GM18520 (cell line): ENCODE results near the gene NOL6.
"Not testable (repeated sequence)": the region's sequence is repeated elsewhere in the genome, so short reads cannot be mapped to it uniquely, and the experiment has no call there.

Experiments used
- ATAC-seq: cut with Tn5 transposase; IDR thresholded peaks from one replicate; pipeline ENCODE4 v1.9.1; 2021; ENCODE audit not compliant: unreplicated experiment

NOL6 gene

GRCh38 chr9:33472881-33473615 lies 676 bp downstream of the NOL6 start:
- ATAC-seq: no peak

DNA sequence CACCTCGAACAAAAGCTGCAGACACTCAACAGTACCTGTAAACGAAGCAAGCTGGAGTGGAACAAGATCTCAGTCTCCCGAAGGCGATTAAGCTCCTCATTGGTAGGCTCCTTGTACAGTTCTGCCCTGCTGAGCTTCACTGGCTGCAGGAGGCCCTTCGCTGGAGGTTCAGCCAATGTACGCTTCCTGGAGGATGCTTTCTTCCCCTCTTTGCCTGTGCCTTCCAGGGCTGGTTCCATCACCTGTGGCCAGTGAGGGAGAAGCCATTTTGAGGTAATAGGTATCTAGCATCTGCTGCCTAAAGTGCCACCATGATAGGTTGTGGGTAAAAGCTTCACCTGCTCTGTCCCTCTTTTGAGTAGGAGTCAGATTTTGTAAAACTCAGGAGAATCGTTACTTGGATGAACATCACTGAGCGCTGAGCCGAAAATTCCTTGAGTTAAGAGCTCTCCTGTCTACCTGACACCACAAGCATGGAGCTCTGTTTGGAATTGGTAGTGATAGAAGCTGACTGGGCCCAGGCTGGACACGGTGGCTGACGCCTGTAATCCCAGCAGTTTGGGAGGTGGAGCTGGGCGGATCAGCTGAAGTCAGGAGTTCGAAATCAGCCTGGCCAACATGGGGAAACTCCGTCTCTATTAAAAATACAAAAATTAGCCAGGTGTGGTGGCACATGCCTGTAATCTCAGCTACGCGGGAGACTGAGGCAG lies 1.4 kb downstream of the NOL6 start:
- ATAC-seq: no peak

- no peak for ATAC-seq
Observed at GRCh38 chr9:33471361-33471760, 2.4 kb downstream of the NOL6 start.

DNA sequence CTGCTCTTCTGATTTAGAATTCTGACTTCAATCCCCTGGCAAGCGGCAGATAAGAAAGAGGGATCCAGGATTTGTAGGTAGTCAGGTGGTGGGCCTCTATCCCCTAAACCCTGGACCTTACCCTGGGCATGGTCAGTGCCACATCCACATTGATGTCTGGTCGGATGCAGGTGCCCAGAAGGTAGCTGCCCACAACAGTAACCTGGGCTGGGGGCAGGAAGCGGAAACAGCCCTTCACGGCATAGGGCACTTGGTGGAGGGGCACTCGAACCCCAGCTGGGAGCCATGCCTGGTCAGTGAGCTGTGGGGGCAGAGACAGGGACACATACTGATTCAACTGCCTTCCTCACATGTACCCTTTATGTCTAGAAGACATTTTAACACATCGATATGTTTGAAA lies 3.8 kb downstream of the NOL6 start:
- no peak for ATAC-seq

DNA sequence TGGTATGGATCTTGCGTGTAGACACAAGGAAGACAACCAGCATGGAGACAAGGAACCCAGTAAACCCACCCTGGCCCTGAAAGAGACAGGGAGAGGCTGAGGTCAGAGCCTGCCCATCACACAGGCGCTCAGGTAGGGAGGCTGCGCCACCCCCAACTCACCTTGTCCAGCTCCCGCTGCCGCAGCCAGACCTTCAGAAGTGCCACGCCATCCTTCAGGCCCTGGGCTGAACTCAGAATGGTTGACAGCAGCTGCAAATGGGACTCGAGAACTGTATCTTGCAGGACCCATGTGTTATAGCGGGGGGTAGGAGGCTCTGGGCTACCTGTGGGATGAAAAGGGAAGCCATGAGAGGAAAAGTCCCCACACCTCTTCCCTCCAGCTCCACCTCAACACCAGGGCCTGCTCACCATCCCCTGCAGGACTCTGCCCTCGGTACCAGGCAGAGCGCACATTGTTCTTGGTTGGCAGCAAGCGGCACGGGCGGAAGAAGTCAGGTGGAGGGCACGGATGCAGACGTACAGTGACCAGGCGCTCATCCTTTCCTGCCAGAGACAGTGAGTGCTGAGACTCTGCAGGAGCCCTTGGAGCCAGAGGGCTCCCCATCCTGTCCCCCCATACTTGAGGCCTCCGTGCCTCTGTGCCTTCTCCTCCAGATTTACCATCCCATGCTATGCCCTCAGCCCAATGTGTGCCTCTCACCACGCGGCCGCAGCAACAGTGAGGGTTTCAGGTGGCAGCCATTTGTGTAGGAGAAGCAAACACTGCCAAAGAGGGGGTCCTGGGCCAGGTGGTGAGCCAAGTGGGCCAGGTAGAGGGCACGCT lies 4.7 kb downstream of the NOL6 start:
- ATAC-seq: no peak

DNA sequence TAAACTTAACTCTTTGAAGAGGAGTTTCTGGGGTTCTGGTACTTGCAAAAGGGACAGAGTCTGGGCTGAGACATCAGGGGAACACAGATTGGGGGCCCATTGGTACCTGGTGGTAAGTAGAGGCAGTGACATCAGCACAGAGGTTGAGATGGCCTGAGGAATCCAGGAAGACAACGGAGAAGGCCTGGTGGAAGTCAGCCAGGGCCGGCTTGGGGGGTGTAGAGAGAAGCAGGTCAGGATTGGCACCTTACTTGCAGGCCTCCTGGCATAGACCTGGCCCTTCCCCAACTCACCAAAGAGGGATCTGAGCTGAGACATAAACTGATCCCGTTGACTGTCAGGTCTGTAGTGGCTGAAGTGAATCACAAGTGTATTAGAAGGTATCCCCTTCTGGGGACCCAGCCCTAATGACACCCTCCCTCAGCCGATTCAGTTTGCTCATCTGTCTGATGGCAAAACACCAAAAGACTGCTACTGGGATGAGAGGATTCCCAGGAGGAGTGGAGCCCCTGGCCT lies 5.5 kb downstream of the NOL6 start:
- ATAC-seq: no peak

GRCh38 chr9:33467526-33467925 lies 6.2 kb downstream of the NOL6 start:
- no peak for ATAC-seq

DNA sequence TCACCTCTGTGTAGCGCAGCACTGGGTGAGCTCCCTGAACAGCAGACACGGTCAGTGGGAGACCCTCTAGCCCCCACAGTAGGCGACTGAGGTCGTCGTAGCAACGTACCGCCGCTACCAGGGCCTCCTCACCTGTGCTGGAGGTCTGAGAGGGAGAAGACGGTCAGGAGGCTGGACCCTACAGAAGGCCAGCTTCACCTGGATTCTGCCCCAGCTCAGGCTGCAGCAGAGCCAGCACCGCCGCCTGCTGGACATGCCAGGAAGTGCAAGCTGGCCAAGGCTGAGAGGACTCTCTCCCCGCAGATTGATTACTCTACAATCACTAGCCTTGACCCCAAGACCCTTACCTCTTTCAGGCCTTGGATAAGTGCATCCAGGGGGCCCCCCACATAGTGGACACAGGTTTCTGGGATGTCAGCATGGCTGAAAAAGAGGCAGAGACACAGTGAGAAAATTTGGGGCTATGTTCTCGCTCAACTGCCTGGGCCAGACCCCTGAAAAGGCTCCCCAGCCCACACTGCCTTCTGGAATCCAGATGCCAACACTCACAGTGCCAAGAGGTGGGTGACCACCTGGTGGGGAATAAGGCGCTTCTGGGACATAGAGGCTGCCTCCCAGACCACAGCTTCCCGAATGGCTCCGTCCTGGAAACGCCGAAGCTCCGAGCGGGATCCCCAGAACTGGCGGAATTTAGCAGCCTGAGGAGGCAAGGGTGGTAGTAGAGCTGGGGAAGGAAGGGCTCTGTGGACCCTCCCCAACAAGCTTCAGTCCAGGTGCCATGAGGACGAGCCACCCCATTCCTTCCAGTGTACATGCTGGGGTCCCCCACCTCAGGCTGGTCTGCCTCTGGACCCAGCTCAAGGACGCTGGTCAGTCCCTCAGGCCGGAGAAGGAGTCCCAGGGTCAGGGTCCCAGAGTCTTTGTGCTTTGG lies 6.9 kb downstream of the NOL6 start:
- ATAC-seq: no peak

DNA sequence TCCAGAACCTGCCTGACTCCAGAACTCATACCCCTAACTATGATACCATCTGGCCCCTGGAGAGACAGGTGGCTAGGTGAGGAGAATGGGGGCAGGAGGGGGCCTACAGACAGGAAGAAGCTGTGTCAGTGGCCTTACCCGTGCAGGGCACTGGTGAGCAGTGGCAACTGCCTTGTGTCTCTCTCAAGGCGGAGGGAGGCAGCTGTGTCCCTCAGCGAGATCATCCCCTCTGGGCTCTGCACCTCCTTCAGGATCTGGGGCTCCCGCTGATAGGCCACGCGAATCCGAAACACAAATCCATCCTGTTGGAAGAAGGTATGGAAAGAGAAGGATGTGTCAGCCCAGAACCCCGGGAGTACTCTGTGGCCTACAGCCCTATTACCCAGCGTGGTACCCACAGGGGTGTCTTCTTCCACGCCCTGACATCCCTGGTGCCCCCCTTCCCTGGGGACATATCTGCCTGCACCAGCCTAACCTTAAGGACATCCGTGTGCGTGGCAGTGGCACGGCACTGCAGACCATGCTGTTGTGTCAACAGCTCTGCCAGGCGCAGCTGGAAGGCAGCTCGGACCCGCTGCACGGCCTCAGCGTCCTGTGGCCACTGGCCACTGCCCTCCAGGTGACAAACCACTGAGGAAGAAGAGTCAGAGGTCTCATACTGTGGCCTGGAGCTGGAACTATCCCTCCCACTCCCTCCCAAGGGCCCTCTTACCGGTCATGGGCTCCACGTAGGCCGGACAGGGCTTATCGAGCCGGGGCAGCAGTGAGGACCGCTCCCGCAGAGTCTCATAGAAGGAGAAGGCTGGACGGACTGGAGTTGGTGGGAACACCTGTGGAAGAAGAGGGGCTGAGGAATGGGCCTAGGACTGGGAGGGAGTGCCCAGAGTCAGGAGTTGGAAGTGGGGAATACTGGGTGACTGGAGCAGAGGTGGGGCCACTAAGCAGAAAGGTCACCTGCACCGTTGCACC lies 7.8 kb downstream of the NOL6 start:
- no peak for ATAC-seq

DNA sequence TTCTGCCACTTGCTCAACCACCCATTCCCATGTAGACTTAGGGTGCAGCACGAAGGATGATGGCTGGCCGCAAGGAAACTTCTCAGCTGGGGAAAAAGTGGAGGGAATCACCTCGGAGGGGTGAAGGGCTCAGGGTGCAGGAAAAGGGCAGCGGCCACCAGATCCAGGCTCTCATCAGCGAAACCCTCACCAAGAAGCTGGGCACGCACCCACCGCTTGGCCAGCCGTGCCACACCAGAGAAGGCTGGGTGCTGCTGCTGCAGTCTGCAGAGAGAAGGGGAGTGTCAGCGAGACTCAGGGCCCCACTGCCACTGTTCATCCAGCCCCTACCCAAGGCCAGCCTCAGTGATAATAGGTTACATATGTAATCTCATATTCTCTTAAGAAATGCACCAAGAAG lies 8.6 kb downstream of the NOL6 start:
- no peak for ATAC-seq

DNA sequence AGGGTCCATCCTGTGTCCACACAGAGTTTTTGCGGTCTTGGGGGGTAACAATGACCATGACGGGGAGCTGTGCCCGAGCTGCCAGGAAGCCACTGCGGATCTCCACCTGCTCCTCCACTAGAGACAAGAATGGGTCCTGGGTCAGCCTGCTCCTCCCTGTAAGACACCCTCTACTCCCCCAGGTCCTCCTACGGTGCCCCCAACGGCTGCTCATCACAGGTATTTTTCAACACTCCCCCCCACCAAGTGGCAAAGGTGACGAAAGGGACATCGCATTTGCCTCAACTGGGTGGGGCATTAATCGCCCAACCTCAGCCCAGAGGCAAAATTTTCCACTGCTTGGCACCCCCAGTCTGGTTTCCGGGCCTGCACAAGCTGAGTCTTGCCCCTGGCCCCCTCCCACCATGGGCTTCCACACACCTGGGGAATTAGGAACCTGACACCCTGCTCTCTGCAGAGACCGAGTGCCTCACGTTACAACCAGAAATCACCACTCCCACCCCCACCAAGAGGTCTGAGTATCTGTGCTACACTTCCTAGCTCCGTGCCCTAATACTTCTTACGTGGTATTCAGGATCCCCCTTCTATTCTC lies 9.6 kb downstream of the NOL6 start:
- ATAC-seq: no peak

DNA sequence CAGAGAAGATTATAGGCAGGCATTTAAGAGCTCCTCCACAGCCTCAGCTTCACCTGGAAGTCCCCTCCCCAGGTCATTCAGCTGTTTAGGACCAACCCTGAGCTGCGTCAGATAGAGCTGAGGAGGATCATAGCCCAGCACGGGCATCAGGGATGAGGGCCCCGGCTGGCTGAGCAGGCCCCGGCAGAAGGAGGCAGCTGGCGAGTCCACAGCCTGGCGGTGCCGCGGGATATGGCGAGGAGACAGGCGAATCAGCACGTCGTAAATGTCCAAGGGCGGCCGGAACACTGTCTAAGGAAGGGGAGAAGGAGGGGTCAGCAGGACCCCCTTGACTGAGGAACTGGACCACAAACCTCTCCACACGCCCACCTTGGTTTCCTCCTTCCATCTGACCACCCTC lies 10.6 kb downstream of the NOL6 start:
- ATAC-seq: no peak

DNA sequence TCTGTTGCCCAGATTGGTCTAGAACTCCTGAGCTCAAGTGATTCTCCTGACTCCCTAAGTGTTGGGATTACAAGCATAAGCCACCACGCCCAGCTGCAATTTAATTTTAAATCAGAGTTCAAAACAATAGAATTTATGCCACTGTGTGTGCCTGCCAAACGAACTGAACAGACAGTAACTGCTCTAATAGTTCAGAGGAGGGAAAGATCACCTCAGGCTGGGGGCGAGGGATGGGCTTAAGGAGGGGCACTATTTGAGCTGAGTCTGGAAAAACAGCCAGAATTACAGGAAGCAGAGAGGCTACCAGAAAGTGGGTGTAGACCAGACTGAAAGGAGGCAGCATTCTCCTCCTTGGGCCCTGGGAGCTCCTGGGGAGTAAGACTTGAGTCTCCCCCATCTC lies 12.2 kb downstream of the NOL6 start:
- no peak for ATAC-seq

DNA sequence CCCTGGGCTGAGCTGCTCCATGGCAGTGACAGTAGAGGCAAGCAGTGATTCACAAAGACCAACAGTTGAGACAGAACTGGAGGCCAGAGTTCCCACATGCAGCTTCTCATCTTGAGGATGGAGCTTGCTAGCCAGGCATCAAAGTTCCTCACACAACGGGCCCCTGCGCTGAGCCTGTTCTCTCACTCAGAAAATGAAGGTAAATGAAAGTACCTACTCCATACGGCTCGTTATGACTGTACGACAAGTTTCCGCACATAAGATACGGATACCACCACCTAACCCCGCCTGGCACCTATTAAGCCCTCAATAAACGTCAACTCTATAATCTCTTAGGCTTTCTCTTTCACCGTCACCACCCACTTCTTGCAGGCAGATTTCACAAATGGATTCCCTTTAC lies 12.9 kb downstream of the NOL6 start:
- no peak for ATAC-seq

DNA sequence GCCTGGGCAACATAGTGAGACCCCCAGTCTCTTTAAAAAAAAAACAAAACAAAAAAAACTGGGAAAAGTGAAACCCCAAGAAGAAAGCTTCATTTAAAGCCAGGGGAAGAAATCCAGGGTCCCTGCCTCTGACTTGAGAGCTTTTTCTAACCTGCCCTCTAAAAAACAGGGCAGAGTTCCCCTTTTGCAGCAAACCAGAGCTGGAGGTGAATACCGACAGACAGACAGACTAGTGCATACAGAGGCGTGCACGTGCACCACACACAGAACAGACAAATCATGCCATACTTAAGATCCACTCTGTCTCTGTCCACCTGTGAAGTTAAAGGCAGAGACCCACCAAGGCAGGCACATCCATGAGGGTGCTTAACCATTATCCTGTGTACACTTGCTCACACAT lies 14.6 kb downstream of the NOL6 start:
- no peak for ATAC-seq

DNA sequence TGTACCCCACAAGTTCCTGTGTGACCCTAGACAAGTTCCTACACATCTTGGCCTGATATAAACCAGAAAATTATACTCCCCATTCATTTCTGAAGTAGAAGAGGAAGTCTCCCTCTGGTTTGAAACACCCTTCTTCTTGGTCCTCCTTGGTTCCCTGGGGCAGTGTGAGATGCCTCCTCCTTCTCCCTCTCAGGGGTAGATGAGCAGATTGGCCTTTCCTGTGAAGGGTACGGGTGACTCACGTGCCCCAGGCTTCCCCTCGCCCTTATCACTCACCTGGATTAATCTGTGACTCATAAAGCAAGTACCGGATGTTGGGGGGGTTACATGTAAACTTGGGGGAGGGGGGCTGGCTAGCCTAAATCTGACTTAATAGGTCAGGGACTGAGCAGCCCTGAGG lies 15.3 kb downstream of the NOL6 start:
- no peak for ATAC-seq

DNA sequence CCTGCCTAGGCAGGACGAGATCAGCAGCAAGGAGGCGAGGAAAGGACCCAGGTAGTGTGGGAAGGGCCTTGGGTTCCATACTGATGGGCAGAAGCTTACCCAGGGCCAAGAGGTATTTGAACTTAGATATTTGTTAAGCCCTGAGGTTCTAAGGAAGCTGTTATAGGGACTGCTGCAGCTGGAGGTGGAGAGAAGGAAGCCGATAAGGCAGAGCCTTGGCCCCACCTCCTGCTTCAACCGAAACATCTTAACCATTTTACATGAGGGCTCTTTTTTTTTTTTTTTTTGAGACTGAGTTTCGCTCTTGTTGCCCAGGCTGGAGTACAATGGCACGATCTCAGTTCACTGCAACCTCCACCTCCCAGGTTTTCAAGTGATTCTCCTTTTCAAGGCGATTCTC lies 17.8 kb downstream of the NOL6 start:
- no peak for ATAC-seq

GRCh38 chr9:33455456-33455855 lies 18.3 kb downstream of the NOL6 start:
- not testable (repeated sequence) for ATAC-seq

GRCh38 chr9:33454661-33455026 lies 19.1 kb downstream of the NOL6 start:
- ATAC-seq: not testable (repeated sequence)
